Uterus (tissue), 2 donors: ENCODE results near the gene NDUFA11.

Experiments used
- CTCF ChIP-seq, 4 experiments: fragments of 200-600 bp in 2 of 4; fragments of 450-650 bp in 2 of 4; sonication (generic) in 2 of 4; IDR thresholded peaks; one replicate each; pipeline ENCODE4 v1.5.1; 2016 to 2019; ENCODE audit warnings: antibody characterized with exemption in 4 of 4, mild to moderate bottlenecking in 2 of 4, moderate library complexity in 1 of 4
- POLR2A ChIP-seq, 2 donors: fragments of 450-650 bp; IDR thresholded peaks; one replicate each; pipeline ENCODE4 v1.6.1; 2016; ENCODE audit warnings: antibody characterized with exemption in 2 of 2, mild to moderate bottlenecking in 1 of 2, moderate library complexity in 1 of 2

- TF ChIP-seq POLR2A (IDR thresholded peaks at IDR 0.05) (no peak), CTCF (IDR thresholded peaks at IDR 0.05) (no peak)
These were observed 40.0 kb upstream of the NDUFA11 start for GRCh38 chr19:5943623-5944022.
